ENCODE measurements around the gene ARID4B.
"Not testable (repeated sequence)": the region's sequence is repeated elsewhere in the genome, so short reads cannot be mapped to it uniquely, and the experiment has no call there.

The ARID4B gene

GRCh38 chr1:235328271-235329138, 526 bp upstream of the ARID4B start, which contains the start of gene GGPS1:
TSS of gene GGPS1 (plus strand) at chr1:235328570. CDS start at chr1:235335265, 6,695 bp downstream.
- DNase-seq (ENCODE audit: low spot score) = peak; percentile 98

- peak; percentile 64 for DNase-seq (ENCODE audit: low spot score)
Observed at GRCh38 chr1:235326719-235327558, 1.0 kb downstream of the ARID4B start.

GRCh38 chr1:235325854-235326253, 2.1 kb downstream of the ARID4B start:
- no peak for DNase-seq (ENCODE audit: low spot score)

- DNase-seq (ENCODE audit: low spot score) = no peak
Observed at GRCh38 chr1:235325139-235325538, 2.8 kb downstream of the ARID4B start.

GRCh38 chr1:235324296-235324695, 3.7 kb downstream of the ARID4B start:
- DNase-seq (ENCODE audit: low spot score) = no peak

- DNase-seq (ENCODE audit: low spot score) = no peak
Observed at GRCh38 chr1:235320521-235321179, 7.3 kb downstream of the ARID4B start.

- no peak for DNase-seq (ENCODE audit: low spot score)
Observed at GRCh38 chr1:235319255-235319654, 8.7 kb downstream of the ARID4B start.

- no peak for DNase-seq (ENCODE audit: low spot score)
Observed at GRCh38 chr1:235317168-235317567, 10.8 kb downstream of the ARID4B start.

- no peak for DNase-seq (ENCODE audit: low spot score)
Observed at GRCh38 chr1:235315735-235316134, 12.2 kb downstream of the ARID4B start.

GRCh38 chr1:235315173-235315572, 12.8 kb downstream of the ARID4B start:
- DNase-seq (ENCODE audit: low spot score) = no peak

- DNase-seq (ENCODE audit: low spot score) = no peak
Observed at GRCh38 chr1:235313931-235314678, 13.9 kb downstream of the ARID4B start.

- no peak for DNase-seq (ENCODE audit: low spot score)
Observed at GRCh38 chr1:235313262-235313661, 14.7 kb downstream of the ARID4B start.

GRCh38 chr1:235309206-235309605, 18.8 kb downstream of the ARID4B start:
- DNase-seq (ENCODE audit: low spot score) = not testable (repeated sequence)

- no peak for DNase-seq (ENCODE audit: low spot score)
Observed at GRCh38 chr1:235307158-235308124, 20.5 kb downstream of the ARID4B start.

- peak; percentile 40 for DNase-seq (ENCODE audit: low spot score)
Observed at GRCh38 chr1:235304549-235305451, 23.2 kb downstream of the ARID4B start.

- no peak for DNase-seq (ENCODE audit: low spot score)
Observed at GRCh38 chr1:235302143-235302542, 25.8 kb downstream of the ARID4B start.

- no peak for DNase-seq (ENCODE audit: low spot score)
Observed at GRCh38 chr1:235299169-235299858, 28.7 kb downstream of the ARID4B start.

GRCh38 chr1:235298758-235299157, 29.2 kb downstream of the ARID4B start:
- peak; percentile 28 for DNase-seq (ENCODE audit: low spot score)

- DNase-seq (ENCODE audit: low spot score) = no peak
Observed at GRCh38 chr1:235297579-235297978, 30.4 kb downstream of the ARID4B start.
